NCI-H748 (cell line): ENCODE data around the gene MEGF6.

Source experiments
- DNase-seq: peaks from one replicate; lab custom pipeline; 2025; ENCODE audit not compliant: unreplicated experiment; lab: John Stamatoyannopoulos, UW

Gene MEGF6, protein sequence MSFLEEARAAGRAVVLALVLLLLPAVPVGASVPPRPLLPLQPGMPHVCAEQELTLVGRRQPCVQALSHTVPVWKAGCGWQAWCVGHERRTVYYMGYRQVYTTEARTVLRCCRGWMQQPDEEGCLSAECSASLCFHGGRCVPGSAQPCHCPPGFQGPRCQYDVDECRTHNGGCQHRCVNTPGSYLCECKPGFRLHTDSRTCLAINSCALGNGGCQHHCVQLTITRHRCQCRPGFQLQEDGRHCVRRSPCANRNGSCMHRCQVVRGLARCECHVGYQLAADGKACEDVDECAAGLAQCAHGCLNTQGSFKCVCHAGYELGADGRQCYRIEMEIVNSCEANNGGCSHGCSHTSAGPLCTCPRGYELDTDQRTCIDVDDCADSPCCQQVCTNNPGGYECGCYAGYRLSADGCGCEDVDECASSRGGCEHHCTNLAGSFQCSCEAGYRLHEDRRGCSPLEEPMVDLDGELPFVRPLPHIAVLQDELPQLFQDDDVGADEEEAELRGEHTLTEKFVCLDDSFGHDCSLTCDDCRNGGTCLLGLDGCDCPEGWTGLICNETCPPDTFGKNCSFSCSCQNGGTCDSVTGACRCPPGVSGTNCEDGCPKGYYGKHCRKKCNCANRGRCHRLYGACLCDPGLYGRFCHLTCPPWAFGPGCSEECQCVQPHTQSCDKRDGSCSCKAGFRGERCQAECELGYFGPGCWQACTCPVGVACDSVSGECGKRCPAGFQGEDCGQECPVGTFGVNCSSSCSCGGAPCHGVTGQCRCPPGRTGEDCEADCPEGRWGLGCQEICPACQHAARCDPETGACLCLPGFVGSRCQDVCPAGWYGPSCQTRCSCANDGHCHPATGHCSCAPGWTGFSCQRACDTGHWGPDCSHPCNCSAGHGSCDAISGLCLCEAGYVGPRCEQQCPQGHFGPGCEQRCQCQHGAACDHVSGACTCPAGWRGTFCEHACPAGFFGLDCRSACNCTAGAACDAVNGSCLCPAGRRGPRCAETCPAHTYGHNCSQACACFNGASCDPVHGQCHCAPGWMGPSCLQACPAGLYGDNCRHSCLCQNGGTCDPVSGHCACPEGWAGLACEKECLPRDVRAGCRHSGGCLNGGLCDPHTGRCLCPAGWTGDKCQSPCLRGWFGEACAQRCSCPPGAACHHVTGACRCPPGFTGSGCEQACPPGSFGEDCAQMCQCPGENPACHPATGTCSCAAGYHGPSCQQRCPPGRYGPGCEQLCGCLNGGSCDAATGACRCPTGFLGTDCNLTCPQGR (N-terminal part only)

DNA sequence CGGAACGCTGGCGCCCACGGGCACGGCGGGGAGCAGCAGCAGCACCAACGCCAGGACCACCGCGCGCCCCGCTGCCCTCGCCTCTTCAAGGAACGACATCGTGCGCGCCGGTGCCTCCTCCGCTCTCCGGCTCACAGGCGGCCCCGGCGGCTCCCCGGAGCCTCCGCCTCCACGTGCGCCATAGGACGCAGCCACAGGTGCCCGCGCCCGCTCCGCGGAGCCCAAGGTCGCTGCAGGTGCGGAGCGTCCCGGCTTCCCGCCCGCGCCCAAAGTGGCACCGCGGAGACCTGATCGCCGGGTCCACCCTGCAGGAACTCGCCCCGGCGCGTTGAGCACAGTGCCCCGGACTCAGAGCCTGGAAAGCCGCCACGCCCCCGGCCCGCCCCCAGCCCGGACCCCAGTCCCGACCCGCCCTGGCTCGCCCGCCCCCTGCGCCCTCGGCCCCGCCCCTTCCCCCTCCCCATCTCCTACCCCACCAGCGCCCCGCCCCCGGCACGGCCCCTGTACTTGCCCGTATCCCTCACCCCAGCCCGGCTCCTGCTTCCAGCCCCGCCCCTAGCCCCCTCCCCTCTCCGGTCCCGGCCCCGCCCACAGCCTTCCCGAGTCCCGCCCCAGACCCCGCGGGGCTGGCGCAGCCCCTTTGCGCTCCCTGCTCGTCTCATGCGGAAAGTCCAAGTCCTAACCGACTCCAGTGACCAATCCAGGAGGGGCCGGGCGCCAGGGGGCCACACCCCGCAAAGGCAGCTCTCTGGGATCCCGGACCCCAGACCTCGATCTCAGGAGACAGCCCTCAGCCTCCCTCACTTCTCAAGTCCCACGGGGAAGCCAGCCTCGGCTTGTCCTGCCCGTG is at the start of gene MEGF6:
Gene MEGF6, minus strand, starts transcription at position 339 of the 850 bp plus-strand sequence. Its CDS starts 240 bp downstream, at position 99.
- peak; percentile 81 for DNase-seq

GRCh38 chr1:3660704-3661103 is 49.4 kb upstream of the MEGF6 start:
- DNase-seq, result no peak

DNA sequence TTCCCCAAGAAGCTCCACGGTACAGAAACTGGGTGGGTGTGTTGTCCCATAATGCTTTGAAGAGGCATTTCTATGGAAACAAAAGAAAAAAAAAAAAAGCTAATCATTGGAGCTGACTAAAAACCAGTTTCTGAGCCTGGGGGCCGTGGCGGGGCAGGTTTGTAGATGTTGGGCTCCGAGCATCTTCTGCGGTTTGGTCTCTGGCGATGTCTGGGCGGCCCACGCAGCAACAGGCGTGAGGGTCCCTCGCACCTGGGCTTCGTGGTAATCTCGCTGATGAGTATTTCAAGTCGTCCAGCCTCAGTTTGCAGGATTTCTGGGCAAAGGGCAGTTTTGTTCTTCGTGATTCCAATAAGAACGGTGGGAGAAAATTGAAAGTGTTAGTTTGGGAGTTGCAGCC is 47.8 kb upstream of the MEGF6 start:
- no peak for DNase-seq

DNA sequence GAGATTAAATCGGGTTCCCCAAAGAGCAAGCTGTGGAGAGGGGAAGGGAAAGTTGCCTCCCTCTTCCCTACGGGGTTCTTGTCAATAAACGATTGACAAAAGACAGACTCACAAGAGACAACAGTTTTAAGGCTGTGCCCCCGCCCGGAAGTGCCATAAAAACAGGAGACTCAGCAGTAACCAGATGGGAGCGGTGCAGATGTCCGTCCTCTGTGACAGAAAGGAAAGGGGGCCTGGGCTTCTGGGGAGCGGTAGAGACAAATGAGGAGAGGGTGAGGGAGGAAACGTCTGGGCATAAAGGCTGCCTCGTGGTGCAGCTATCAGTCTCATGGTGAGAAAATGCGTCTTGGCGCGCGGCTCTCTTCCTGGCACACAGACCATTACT is 46.9 kb upstream of the MEGF6 start:
- peak; percentile 73 for DNase-seq

- peak; percentile 21 for DNase-seq
Measured at GRCh38 chr1:3657578-3658230, 46.4 kb upstream of the MEGF6 start.

DNA sequence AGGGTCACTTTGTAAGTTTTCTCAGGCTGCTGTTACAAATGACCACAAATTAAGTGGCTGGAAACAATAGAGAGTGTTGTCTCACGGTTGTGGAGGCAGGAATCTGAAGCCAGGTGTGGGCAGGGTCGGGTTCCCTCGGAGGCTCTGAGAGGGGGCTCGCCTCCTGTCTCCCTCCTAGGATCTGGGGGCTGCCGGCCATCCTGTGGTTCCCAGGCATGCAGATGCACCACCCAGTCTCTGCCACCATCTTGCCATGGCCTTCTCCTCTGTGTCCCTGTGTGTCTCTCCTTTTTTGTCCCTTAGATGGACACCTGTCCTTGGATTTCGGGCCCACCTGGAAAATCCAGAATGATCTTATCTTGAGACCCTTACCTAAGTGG is 45.8 kb upstream of the MEGF6 start:
- DNase-seq, result no peak

DNA sequence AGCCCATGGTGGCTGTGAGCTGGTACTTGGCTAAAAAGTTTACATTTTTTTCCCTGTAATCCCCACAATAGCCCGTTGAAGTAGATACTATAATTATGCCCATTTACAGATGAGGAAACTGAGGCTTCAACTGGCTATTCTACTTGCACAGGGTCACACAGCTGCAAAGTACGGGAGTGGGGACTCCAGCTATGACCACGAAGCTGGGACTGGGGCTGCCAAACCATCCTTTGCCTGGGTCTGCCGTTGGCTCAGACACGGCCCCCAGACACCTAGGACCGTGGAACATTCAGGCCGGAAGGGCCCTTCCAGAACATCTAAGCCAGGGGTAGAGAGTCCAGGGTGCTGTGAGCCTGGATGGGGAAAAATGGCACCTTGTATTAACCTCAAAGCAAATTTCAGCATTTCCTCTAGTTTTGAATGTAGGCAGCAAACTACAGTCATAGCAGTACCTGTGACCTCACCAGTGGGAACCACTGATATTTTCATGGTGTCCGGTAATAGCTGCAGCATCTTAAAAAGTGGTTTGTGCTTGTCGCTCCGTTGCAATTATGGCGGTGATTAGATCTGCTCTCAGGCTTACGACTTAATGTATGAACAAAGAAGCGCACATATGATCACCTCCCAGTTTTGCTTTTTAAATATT is 45.3 kb upstream of the MEGF6 start:
- DNase-seq, result peak; percentile 38

DNA sequence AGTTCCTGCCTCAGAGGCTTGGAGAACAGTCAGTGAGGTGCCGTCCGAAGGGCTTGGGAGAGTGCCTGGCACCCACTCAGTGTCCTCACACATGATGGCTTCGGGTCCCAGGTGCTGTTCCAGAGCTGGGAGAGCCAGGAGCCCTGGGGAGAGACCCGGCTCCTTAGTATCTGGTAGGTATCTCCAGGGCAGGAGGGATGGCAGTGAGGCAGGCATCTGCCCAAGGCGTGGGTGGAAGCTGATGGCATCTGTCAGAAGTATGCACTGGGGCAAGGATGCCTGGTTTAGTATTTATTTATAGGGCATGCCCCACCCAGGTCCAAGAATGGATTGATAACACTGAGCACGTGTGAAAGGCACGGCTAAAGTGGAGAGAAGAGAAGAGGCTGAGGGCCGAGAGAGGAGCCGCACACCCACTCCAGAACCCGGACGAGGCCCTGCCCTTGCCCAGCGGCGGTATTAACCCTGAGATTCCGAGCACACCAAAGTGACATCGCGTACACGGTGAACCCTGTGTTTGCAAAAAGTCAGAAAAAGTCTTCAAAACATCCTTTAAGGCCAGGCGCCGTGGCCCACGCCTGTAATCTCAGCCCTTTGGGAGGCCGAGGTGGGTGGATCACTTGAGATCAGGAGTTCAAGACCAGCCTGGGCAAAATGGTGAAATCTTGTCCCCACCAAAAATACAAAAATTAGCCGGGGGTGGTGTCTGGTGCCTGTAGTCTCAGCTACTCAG is 43.4 kb upstream of the MEGF6 start:
- no peak for DNase-seq

- no peak for DNase-seq
Measured at GRCh38 chr1:3653286-3653618, 41.9 kb upstream of the MEGF6 start.

GRCh38 chr1:3652548-3653285 is 41.4 kb upstream of the MEGF6 start:
- DNase-seq, result peak; percentile 60

DNA sequence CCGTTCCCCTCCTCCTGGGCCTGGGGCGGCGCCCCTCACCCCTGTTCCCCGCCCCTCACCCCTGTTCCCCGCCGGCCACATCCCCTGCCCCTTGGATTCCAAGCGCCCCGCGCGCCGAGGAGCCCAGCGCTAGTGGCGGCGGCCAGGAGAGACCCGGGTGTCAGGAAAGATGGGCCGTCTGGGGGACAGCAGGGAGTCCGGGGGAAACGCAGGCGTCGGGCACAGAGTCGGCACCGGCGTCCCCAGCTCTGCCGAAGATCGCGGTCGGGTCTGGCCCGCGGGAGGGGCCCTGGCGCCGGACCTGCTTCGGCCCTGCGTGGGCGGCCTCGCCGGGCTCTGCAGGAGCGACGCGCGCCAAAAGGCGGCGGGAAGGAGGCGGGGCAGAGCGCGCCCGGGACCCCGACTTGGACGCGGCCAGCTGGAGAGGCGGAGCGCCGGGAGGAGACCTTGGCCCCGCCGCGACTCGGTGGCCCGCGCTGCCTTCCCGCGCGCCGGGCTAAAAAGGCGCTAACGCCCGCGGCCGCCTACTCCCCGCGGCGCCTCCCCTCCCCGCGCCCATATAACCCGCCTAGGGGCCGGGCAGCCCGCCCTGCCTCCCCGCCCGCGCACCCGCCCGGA is 40.7 kb upstream of the MEGF6 start, which contains the start of gene TP73:
Gene TP73, plus strand, starts transcription at position 587 of the 618 bp plus-strand sequence. CDS start 29,850 bp downstream, outside the sequence.
- peak; percentile 66 for DNase-seq

DNA sequence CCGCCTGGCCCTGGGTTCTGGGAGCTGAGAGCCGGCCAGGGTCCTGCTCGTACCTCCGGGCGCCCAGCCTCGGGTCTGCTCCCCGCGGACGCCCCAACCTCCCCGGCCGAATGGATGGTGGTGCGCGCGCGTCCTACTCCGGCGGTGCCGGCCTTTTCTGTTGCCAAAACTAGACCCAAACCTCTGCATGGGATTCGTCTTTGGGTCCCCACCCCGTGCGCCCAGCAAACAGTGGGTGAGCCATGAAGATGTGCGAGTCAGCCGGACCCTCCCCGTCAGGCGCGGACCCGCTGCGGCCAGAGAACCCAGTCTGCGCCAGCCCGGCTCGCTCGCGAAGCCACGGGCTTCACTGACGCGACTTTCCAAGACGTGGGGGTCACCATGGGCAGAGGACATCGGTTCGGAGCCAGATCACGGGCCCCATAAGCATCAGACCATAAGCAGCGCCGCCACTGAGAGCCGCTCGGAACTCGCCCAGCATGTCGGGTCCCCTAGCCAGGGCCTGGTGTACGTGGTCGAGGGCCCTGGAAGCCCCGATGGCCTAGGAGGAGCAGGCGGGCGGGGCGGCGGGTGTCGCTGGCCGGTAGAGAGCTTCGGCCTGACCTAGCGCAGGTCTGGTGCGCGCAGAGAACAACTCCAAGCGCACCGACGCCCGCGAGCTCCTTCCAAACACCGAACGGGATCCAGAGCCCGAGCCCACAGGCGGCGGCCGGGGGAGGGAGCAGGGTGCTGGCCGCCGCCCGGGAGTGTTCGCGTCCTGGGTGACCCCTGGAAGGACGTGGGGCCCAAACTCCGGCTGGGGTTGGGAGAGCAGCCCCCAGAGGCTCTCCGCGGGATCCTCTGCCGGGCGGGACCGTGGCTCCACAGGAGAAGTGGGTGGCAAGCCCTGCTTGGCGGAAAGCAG is 40.0 kb upstream of the MEGF6 start:
- DNase-seq, result peak; percentile 30

- DNase-seq, result no peak
Measured at GRCh38 chr1:3650248-3651025, 39.1 kb upstream of the MEGF6 start.

DNA sequence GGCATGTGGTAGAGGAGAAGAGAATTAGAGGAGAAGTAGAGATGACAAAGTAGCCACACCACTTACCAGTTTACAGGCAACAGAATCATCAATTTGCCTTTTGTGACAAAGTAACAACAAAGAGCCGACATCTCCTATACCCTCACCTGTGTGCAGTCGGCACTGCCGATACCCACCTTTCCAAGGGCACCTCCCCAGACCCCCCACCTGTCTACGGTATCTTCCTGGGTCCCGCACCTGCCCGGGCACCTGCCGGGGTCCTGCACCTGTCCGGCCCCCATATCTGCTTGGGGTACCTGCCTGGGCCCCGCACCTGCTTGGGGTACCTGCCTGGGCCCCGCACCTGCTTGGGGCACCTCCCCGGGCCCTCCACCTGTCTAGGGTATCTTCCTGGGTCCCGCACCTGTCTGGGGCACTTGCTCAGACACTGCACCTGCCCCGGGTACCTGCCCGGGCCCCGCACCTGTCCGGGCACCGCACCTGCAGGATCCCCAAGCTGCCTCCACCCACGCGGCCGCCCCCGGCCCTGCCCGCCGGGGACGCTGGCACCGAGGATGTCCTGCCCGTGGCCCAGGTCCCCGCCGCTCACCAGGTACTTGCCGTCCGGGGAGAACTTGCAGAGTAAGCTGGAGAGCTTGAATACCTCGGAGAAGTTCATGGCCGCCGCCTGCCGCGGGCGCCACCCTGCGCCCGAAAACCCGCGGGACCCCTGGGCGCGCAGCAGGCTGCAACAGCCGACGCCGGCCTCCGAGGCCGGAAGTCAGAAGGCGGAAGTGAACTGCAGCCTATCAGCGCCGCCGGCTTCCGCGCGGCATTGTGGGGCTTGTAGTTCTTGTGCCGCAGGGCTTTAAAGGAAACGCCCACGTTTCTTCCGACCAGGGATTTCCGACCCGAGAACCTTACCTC is 38.3 kb upstream of the MEGF6 start, which contains the start of gene WRAP73:
Gene WRAP73, minus strand, starts transcription at position 762 of the 906 bp plus-strand sequence. Its CDS starts 104 bp downstream, at position 658.
- peak; percentile 94 for DNase-seq

GRCh38 chr1:3646596-3646995 is 35.3 kb upstream of the MEGF6 start:
- DNase-seq, result no peak
